H1 (cell line): ENCODE data around the gene TMEM163. TPM values are rescaled to one million over a fixed set of nuclear protein-coding genes. Genes with fewer than 3 reads are reported as not detected.

Source experiments
- CTCF ChIA-PET: fragments of 300-600 bp; sonication (Branson Sonifier 250); formaldehyde crosslinking; loops from one replicate; lab custom pipeline; 2021; ENCODE audit not compliant: partially characterized antibody; lab: Charles Lee
- POLR2A ChIA-PET: fragments of 300-600 bp; sonication (Branson Sonifier 250); formaldehyde crosslinking; loops from one replicate; lab custom pipeline; 2021; ENCODE audit warnings: inconsistent platforms; ENCODE audit not compliant: partially characterized antibody; lab: Charles Lee
- DNase-seq, 2 experiments: peaks; one replicate each; pipeline versions ENCODE4 v3.0.0 to v3.0.0-alpha.2; 2010 to 2022; ENCODE audit warnings: low spot score in 2 of 2, low read depth in 1 of 2, mixed read lengths in 1 of 2
- FAIRE-seq: peaks from 2 replicates; lab custom pipeline; 2011; peaks lifted over from hg19 to GRCh38; lab: Jason Lieb, UNC
- H2AFZ ChIP-seq: 2 replicates; pipeline ENCODE4 v1.8.1; 2012; ENCODE audit warnings: low read length, inconsistent platforms
- H2AK5ac ChIP-seq: 2 replicates; pipeline ENCODE4 v1.6.1; 2013; ENCODE audit warnings: low read depth, low read length
- H2BK120ac ChIP-seq: replicated peaks from 2 replicates; pipeline ENCODE3; 2013; ENCODE audit warnings: low read depth, low read length, inconsistent platforms
- H2BK12ac ChIP-seq: 2 replicates; pipeline ENCODE4 v1.6.1; 2013; ENCODE audit warnings: low read depth, low read length
- H2BK15ac ChIP-seq: 2 replicates; pipeline ENCODE4 v1.6.1; 2013; ENCODE audit warnings: low read length
- H2BK20ac ChIP-seq: 2 replicates; pipeline ENCODE4 v1.6.1; 2013; ENCODE audit warnings: low read length
- H2BK5ac ChIP-seq: 2 replicates; pipeline ENCODE4 v1.6.1; 2013; ENCODE audit warnings: low read depth, low read length
- H3K14ac ChIP-seq: 2 replicates; pipeline ENCODE4 v1.6.1; 2013; ENCODE audit warnings: inconsistent platforms; ENCODE audit not compliant: insufficient read length
- H3K18ac ChIP-seq: 2 replicates; pipeline ENCODE4 v1.6.1; 2013; ENCODE audit warnings: low read length; ENCODE audit errors: extremely low read depth
- H3K23ac ChIP-seq: 2 replicates; pipeline ENCODE4 v1.6.1; 2013; ENCODE audit warnings: inconsistent platforms; ENCODE audit not compliant: insufficient read length
- H3K23me2 ChIP-seq: 2 replicates; pipeline ENCODE4 v1.6.1; 2013; ENCODE audit warnings: low read depth, low read length
- H3K27ac ChIP-seq: 2 replicates; pipeline ENCODE4 v1.6.1; 2011; ENCODE audit warnings: low read depth, low read length, inconsistent platforms
- H3K27me3 ChIP-seq, 4 experiments: replicated peaks in 1 of 4; 1 replicate in 1 of 4; 2 replicates in 3 of 4; pipeline versions ENCODE4 v1.6.1 to v1.8.1; 2011 to 2013; ENCODE audit warnings: low read length in 3 of 4, mild to moderate bottlenecking in 3 of 4, inconsistent platforms in 2 of 4, mixed read lengths in 2 of 4, moderate library complexity in 1 of 4; ENCODE audit not compliant: control insufficient read depth in 3 of 4, insufficient read depth in 3 of 4; ENCODE audit errors: extremely low read depth in 1 of 4
- H3K36me3 ChIP-seq, 4 experiments: 2 replicates each; pipeline versions ENCODE4 v1.6.1 to v1.8.1; 2011 to 2013; ENCODE audit warnings: mild to moderate bottlenecking in 4 of 4, low read length in 3 of 4, moderate library complexity in 2 of 4, control low read depth in 1 of 4, inconsistent platforms in 1 of 4; ENCODE audit not compliant: insufficient read depth in 4 of 4, control insufficient read depth in 2 of 4
- H3K4ac ChIP-seq: replicated peaks from 2 replicates; pipeline ENCODE3; 2013; ENCODE audit warnings: low read length, low read depth, mixed read lengths, inconsistent platforms; ENCODE audit not compliant: insufficient read length
- H3K4me1 ChIP-seq, 4 experiments: replicated peaks in 1 of 4; 1 replicate in 1 of 4; 2 replicates in 3 of 4; pipeline versions ENCODE4 v1.6.1 to v1.8.1; 2011 to 2013; ENCODE audit warnings: low read length in 3 of 4, inconsistent platforms in 2 of 4, mixed read lengths in 1 of 4; ENCODE audit not compliant: insufficient read depth in 4 of 4, control insufficient read depth in 3 of 4
- H3K4me2 ChIP-seq, 2 experiments: 2 replicates each; pipeline versions ENCODE4 v1.6.1 to v1.8.1; 2011 to 2013; ENCODE audit warnings: low read depth in 2 of 2, low read length in 2 of 2, control low read depth in 1 of 2, inconsistent platforms in 1 of 2, mild to moderate bottlenecking in 1 of 2; ENCODE audit not compliant: insufficient read depth in 1 of 2
- H3K4me3 ChIP-seq, 4 experiments: fragments of 200-600, 300-600 bp in 1 of 4; sonication (generic), shearing (Covaris generic), sonication (Bioruptor Twin) in 1 of 4; 2 replicates each; pipeline versions ENCODE4 v1.5.1 to v1.8.1; 2011 to 2016; ENCODE audit warnings: low read length in 4 of 4, low read depth in 3 of 4, control low read depth in 2 of 4, inconsistent platforms in 2 of 4, mild to moderate bottlenecking in 2 of 4, mixed read lengths in 1 of 4, moderate library complexity in 1 of 4; ENCODE audit not compliant: insufficient read depth in 2 of 4; ENCODE audit errors: extremely low read depth in 1 of 4
- H3K56ac ChIP-seq: replicated peaks from 2 replicates; pipeline ENCODE3; 2013; ENCODE audit warnings: low read depth, mild to moderate bottlenecking, mixed read lengths, low read length, inconsistent platforms; ENCODE audit not compliant: insufficient read length
- H3K79me1 ChIP-seq: 2 replicates; pipeline ENCODE4 v1.6.1; 2013; ENCODE audit warnings: low read depth, low read length, control low read depth
- H3K79me2 ChIP-seq, 2 experiments: 2 replicates each; pipeline versions ENCODE4 v1.6.1 to v1.8.1; 2012 to 2013; ENCODE audit warnings: low read length in 2 of 2, mild to moderate bottlenecking in 2 of 2, inconsistent platforms in 1 of 2; ENCODE audit not compliant: insufficient read depth in 2 of 2, control insufficient read depth in 1 of 2
- H3K9ac ChIP-seq, 4 experiments: replicated peaks in 1 of 4; 1 replicate in 1 of 4; 2 replicates in 3 of 4; pipeline versions ENCODE4 v1.6.1 to v1.8.1; 2011 to 2013; ENCODE audit warnings: low read depth in 3 of 4, low read length in 3 of 4, control low read depth in 2 of 4, mild to moderate bottlenecking in 2 of 4, moderate library complexity in 2 of 4, inconsistent platforms in 1 of 4; ENCODE audit errors: extremely low read depth in 1 of 4
- H3K9me3 ChIP-seq, 2 experiments: 2 replicates each; pipeline versions ENCODE4 v1.6.1 to v1.8.1; 2012 to 2013; ENCODE audit warnings: mild to moderate bottlenecking in 2 of 2, moderate library complexity in 2 of 2, control low read depth in 1 of 2, inconsistent platforms in 1 of 2, low read depth in 1 of 2, low read length in 1 of 2, mixed read lengths in 1 of 2; ENCODE audit not compliant: insufficient read depth in 2 of 2
- H4K20me1 ChIP-seq, 2 experiments: replicated peaks in 1 of 2; 2 replicates each; pipeline versions ENCODE3 to v1.8.1; 2011 to 2013; ENCODE audit warnings: inconsistent platforms in 2 of 2, low read length in 2 of 2, mild to moderate bottlenecking in 1 of 2; ENCODE audit not compliant: insufficient read depth in 2 of 2, control insufficient read depth in 1 of 2
- H4K5ac ChIP-seq: 2 replicates; pipeline ENCODE4 v1.6.1; 2013; ENCODE audit warnings: low read length, low read depth, mixed read lengths, inconsistent platforms; ENCODE audit not compliant: insufficient read length
- H4K8ac ChIP-seq: 2 replicates; pipeline ENCODE4 v1.8.0; 2013; ENCODE audit warnings: mild to moderate bottlenecking, moderate library complexity, low read length, inconsistent platforms; ENCODE audit not compliant: insufficient read depth; ENCODE audit errors: extremely low read depth
- H4K91ac ChIP-seq: replicated peaks from 2 replicates; pipeline ENCODE3; 2013; ENCODE audit warnings: low read length, mixed read lengths, inconsistent platforms; ENCODE audit not compliant: insufficient read length
- BACH1 ChIP-seq: IDR thresholded peaks from 2 replicates; pipeline ENCODE4 v1.6.1; 2012; ENCODE audit warnings: low read length, improper control_type of control experiment
- CBX8 ChIP-seq: fragments of 300-800, 300-1000 bp; sonication (generic); IDR thresholded peaks from 2 replicates; pipeline ENCODE4 v1.7.1; 2016; ENCODE audit warnings: low read depth, low read length, borderline replicate concordance
- CEBPB ChIP-seq: IDR thresholded peaks from 2 replicates; pipeline ENCODE4 v1.6.1; 2012; ENCODE audit warnings: low read depth, low read length
- CHD2 ChIP-seq: IDR thresholded peaks from 2 replicates; pipeline ENCODE4 v1.6.1; 2012; ENCODE audit warnings: low read length, improper control_type of control experiment
- GTF2F1 ChIP-seq: IDR thresholded peaks from 2 replicates; pipeline ENCODE4 v1.6.1; 2012; ENCODE audit warnings: low read depth, low read length, improper control_type of control experiment, borderline replicate concordance
- JUND ChIP-seq: IDR thresholded peaks from 2 replicates; pipeline ENCODE4 v1.6.1; 2011; ENCODE audit warnings: mild to moderate bottlenecking, improper control_type of control experiment, low read length
- KDM4A ChIP-seq: IDR thresholded peaks from one replicate; pipeline ENCODE4 v1.7.1; 2012; ENCODE audit warnings: low read depth, mild to moderate bottlenecking, moderate library complexity, low read length, inconsistent platforms; ENCODE audit not compliant: severe bottlenecking
- MAFK ChIP-seq: IDR thresholded peaks from 2 replicates; pipeline ENCODE4 v1.6.1; 2012; ENCODE audit warnings: low read depth, mild to moderate bottlenecking, improper control_type of control experiment, low read length
- NANOG ChIP-seq: IDR thresholded peaks from 2 replicates; pipeline ENCODE4 v1.6.1; 2011; ENCODE audit warnings: low read length, low read depth, mild to moderate bottlenecking, inconsistent platforms; ENCODE audit not compliant: insufficient read depth, poor library complexity, severe bottlenecking
- POLR2A ChIP-seq, 2 experiments: IDR thresholded peaks; 1 replicate in 1 of 2; 2 replicates in 1 of 2; pipeline ENCODE4 v1.6.1; 2011; ENCODE audit warnings: low read depth in 2 of 2, low read length in 2 of 2, mild to moderate bottlenecking in 2 of 2; ENCODE audit errors: control extremely low read depth in 1 of 2
- RBBP5 ChIP-seq: IDR thresholded peaks from 2 replicates; pipeline ENCODE4 v1.7.1; 2012; ENCODE audit warnings: low read depth, mild to moderate bottlenecking, inconsistent platforms, low read length, moderate library complexity, borderline replicate concordance
- RFX5 ChIP-seq: IDR thresholded peaks from 2 replicates; pipeline ENCODE4 v1.6.1; 2011; ENCODE audit warnings: low read depth, low read length, improper control_type of control experiment, borderline replicate concordance
- TAF1 ChIP-seq: IDR thresholded peaks from 2 replicates; pipeline ENCODE4 v1.6.1; 2011; ENCODE audit warnings: mild to moderate bottlenecking, low read depth, low read length
- ZNF274 ChIP-seq: IDR thresholded peaks from 2 replicates; pipeline ENCODE4 v1.7.0; 2012; ENCODE audit warnings: low read length, borderline replicate concordance; ENCODE audit errors: extremely low read depth
- WGBS, 2 experiments: shearing (Covaris generic) in 1 of 2; methylation state at CpG; one replicate each; pipeline versions ENCODE4 v1.1.6 to v1.1.7; 2013 to 2015; ENCODE audit warnings: low lambda C conversion rate in 2 of 2, mixed read lengths in 2 of 2, inconsistent platforms in 1 of 2, low coverage in 1 of 2, missing lambda C conversion rate in 1 of 2; ENCODE audit not compliant: insufficient replicate concordance in 2 of 2, insufficient coverage in 1 of 2, insufficient read length in 1 of 2; ENCODE audit errors: extremely low coverage in 1 of 2, missing lambda C conversion rate in 1 of 2; 5-methylcytosine and 5-hydroxymethylcytosine counted together
- polyA plus RNA-seq, 7 experiments: library from polyadenylated mRNA; depleted of rRNA in 3 of 7; stranded (reverse) in 5 of 7; unstranded in 2 of 7; fragments of >200 nt in 5 of 7; fragments of 200-250 nt in 2 of 7; gene quantifications; 1 replicate in 5 of 7; 2 replicates in 1 of 7; 4 replicates in 1 of 7; pipeline versions ENCODE4 v1.2.1 to v1.2.3, GENCODE V29; 2011 to 2013; ENCODE audit warnings: missing spikeins in 2 of 7, mixed read lengths in 2 of 7
- total RNA-seq: library from RNA; stranded (reverse); fragmentation: NEBNext Ultra II Directional; extraction: Animal tissue kit (Norgen Biotek cat#: 25700); gene quantifications from 2 replicates; pipeline ENCODE4 v1.2.1, GENCODE V29; 2021
- TF ChIP-seq, protein P1 (sequence below): IDR thresholded peaks from 2 replicates; pipeline ENCODE4 v1.6.1; 2011; ENCODE audit warnings: low read depth, mild to moderate bottlenecking, low read length; ENCODE audit not compliant: insufficient read depth

TMEM163 gene
- total and polyA plus RNA-seq, 2 of the 8 experiments (the other 6 are each of a cell fraction or from before 2014, with no cell fraction given) = 2.8 to 3.2 TPM

DNA sequence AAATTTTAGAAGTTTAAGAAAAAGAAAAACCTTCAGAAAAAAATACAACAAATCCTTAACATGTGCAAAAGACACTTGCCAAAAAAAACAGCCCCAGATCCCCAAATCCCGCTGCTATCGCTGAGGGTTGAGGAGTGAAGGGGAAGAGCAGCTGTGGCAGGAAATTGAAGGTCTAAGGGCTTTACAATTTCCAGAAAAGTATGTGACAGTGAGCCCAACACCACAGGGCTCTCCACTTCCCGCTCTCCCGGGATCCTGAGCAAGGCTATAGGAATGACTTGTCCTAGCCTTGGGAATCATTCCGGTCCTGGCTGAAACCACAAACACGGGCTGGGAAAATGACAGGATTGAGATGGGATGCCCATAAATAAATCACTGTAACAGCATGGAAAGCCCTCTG lies 191.4 kb downstream of the TMEM163 start:
- Histone ChIP-seq H2BK20ac (no peak overlapping the region), H3K56ac (no peak overlapping the region), H3K4me3 (no peak overlapping the region), H3K9me3 (no peaks in the 10 kb centered on the region), H3K23me2 (no peaks in the 10 kb centered on the region), H2BK5ac (no peak overlapping the region), H3K27ac (no peak overlapping the region), H2AFZ (no peak overlapping the region), H2BK12ac (no peak overlapping the region), H3K4me1 (peaks cover 0 to under 1% (median 0%) of the 10 kb centered on the region in 4 experiments; a peak in 1 of 7 replicates), H3K79me1 (no peaks in the 10 kb centered on the region), H3K4me2 (no peak overlapping the region), H4K8ac (no peak overlapping the region), H3K14ac (no peak overlapping the region), H4K91ac (no peak overlapping the region), H4K5ac (no peak overlapping the region), H4K20me1 (no peaks in the 10 kb centered on the region), H3K27me3 (no peaks in the 10 kb centered on the region), H3K4ac (no peak overlapping the region), H2BK120ac (no peak overlapping the region), H3K36me3 (no peaks in the 10 kb centered on the region), H2BK15ac (no peak overlapping the region), H2AK5ac (no peak overlapping the region), H3K9ac (no peak overlapping the region), H3K23ac (no peak overlapping the region), H3K18ac (no peak overlapping the region), H3K79me2 (no peaks in the 10 kb centered on the region)
- TF ChIP-seq KDM4A (no peak), NANOG (no peak), JUND (no peak), TAF1 (no peak), RBBP5 (no peak), RFX5 (no peak), CHD2 (no peak), BACH1 (no peak), CEBPB (no peak), POLR2A (IDR thresholded peaks at IDR 0.05; ENCODE audit: control extremely low read depth in 1 of 2, low read depth in 2 of 2, low read length in 2 of 2) (no peak), CBX8 (no peak), GTF2F1 (no peak), MAFK (no peak), ZNF274 (no peak)
- TF ChIP-seq, protein P1, sequence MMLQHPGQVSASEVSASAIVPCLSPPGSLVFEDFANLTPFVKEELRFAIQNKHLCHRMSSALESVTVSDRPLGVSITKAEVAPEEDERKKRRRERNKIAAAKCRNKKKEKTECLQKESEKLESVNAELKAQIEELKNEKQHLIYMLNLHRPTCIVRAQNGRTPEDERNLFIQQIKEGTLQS = no peak
- POLR2A ChIA-PET = no interaction called here
- 91% methylated on average over 6 of the region's 6 CpGs; no CpG with 5 or more reads in 1 of the 2 experiments for WGBS, 2 experiments
- CTCF ChIA-PET = interaction anchor here (1.0 kb wide), 1 partner anchor 12 kb away, joined by 3 read pairs; no protein-coding TSS in a partner anchor
- no peak for FAIRE-seq
- no peak for DNase-seq
